ENCODE data around the gene ASCL5. TPM values are rescaled to one million over a fixed set of nuclear protein-coding genes. Genes with fewer than 3 reads are reported as not detected.
A peak's percentile ranks its signal among the peaks of the same experiment; 100 is the strongest.

Gene ASCL5
- total RNA-seq, 3 donors from 2014 or later = not detected

DNA sequence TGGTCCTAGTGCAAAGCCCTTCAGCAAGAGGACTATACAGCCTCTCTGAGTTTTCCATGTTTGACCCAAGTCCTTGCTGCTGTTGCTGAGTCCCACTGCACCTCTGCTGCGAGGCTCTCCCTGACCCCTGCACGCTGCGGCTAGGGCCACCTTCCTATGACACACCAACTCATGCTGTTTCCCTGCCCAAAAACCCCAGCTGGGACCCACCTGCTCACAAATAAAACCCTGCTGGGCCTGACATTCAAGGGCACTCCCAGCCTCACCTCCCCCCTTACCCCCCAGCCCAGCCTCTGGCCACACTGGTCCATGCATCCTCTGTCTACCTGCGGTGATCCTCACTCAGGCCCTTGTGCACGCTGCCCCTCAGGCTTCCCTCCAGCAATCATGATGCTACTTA, 12.3 kb upstream of the ASCL5 start:
- intact Hi-C loops (cut with DNase I; ENCODE audit: low total_unique reads) = no loop called here
- Histone ChIP-seq H3K4me1 (no peaks in the 10 kb centered on the region), H3K27ac (peak overlapping the region in 1 of 2 donors; percentile 9), H3K36me3 (peaks cover 4% of the 10 kb centered on the region), H3K9me3 (no peaks in the 10 kb centered on the region), H3K4me3 (no peak overlapping the region), H3K27me3 (no peaks in the 10 kb centered on the region)
- peak in 1 of 2 donors; percentile 49 for DNase-seq (ENCODE audit: low spot score in 2 of 2)
- TF ChIP-seq, protein P1, sequence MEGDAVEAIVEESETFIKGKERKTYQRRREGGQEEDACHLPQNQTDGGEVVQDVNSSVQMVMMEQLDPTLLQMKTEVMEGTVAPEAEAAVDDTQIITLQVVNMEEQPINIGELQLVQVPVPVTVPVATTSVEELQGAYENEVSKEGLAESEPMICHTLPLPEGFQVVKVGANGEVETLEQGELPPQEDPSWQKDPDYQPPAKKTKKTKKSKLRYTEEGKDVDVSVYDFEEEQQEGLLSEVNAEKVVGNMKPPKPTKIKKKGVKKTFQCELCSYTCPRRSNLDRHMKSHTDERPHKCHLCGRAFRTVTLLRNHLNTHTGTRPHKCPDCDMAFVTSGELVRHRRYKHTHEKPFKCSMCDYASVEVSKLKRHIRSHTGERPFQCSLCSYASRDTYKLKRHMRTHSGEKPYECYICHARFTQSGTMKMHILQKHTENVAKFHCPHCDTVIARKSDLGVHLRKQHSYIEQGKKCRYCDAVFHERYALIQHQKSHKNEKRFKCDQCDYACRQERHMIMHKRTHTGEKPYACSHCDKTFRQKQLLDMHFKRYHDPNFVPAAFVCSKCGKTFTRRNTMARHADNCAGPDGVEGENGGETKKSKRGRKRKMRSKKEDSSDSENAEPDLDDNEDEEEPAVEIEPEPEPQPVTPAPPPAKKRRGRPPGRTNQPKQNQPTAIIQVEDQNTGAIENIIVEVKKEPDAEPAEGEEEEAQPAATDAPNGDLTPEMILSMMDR (IDR thresholded peaks at IDR 0.05) = no peak
- TF ChIP-seq POLR2AphosphoS5 (IDR thresholded peaks at IDR 0.05) = no peak
- TF ChIP-seq POLR2A (IDR thresholded peaks at IDR 0.05) = no peak

DNA sequence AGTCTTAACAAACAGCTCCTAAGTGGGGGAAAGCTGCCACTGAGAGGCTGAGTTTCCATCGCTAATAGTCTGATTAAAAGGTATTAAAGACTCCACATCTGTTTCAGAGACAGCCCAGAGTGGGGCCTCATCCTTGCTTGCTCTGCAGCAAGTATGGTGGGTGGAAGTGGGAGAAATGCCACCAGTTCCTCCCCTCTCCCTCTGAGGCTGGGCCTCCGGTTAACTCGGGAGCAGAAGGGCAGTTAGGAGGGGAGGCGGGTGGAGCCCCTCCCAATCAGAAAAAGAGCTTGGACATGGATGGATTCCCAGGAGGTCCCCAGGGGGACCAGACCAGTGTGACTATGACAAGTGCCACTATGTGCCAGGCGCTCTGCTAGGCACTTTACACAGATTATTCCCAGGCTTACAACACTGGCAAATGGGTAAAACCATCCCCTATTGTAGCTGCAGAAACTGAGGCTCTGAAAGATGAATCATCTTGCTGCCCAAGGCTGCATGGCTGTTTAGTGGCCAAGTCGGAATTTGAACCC, 11.4 kb upstream of the ASCL5 start:
- H3K36me3 ChIP-seq = peaks cover under 1% of the 10 kb centered on the region
- intact Hi-C loops (cut with DNase I; ENCODE audit: low total_unique reads) = no loop called here
- no peak for TF ChIP-seq POLR2AphosphoS5 (IDR thresholded peaks at IDR 0.05)
- no peak for TF ChIP-seq POLR2A (IDR thresholded peaks at IDR 0.05)
- TF ChIP-seq, protein P1 (IDR thresholded peaks at IDR 0.05) = no peak

DNA sequence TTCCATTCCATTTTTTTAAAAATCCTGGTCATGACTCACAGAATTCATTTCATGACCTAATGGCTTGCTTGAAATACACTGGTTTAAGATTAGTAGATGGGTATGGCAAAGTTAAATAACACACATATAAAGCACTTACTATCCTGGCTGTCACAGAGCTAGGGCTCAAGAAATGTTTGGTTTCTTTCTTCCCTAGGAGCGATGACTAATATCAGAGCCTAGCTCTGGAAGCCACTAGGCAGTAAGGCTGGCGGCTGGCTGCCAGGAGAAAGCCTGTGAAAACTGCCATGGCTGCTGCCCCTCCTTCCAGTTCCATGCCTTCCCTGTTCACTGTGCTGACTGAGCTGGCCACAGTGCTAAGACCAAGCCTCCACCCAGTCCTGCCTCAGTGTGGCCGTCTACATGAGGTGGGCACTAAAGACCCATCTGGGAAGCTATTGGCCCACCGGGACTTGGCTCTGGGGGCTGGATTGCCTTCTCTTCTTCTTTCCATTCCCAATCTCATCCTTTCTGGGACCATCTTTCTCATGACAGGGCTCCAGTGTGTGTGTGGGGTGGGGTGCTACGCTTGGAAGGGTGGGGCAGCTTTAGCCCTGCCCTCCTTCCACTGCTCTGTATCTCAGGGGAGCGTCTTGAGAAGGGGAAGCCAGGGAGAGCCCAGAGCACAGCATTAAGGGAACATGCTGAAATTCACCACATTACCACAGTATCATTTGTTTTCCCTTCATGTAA, 10.8 kb upstream of the ASCL5 start:
- Histone ChIP-seq H3K4me1 (no peaks in the 10 kb centered on the region), H3K4me3 (no peak overlapping the region), H3K27me3 (no peaks in the 10 kb centered on the region), H3K27ac (peak overlapping the region; percentile 45 to 49), H3K9me3 (no peaks in the 10 kb centered on the region), H3K36me3 (no peaks in the 10 kb centered on the region)
- intact Hi-C loops (cut with DNase I; ENCODE audit: low total_unique reads) = no loop called here
- TF ChIP-seq, protein P1 (IDR thresholded peaks at IDR 0.05) = no peak
- no peak for TF ChIP-seq POLR2A (IDR thresholded peaks at IDR 0.05)
- no peak for TF ChIP-seq POLR2AphosphoS5 (IDR thresholded peaks at IDR 0.05)
- DNase-seq (ENCODE audit: low spot score in 2 of 2) = no peak

More for the DNA sequence above, 11.4 kb upstream of the ASCL5 start:
- Histone ChIP-seq H3K4me3 (no peak overlapping the region), H3K27ac (peak overlapping the region; percentile 45 to 49), H3K27me3 (no peaks in the 10 kb centered on the region), H3K9me3 (no peaks in the 10 kb centered on the region), H3K4me1 (no peaks in the 10 kb centered on the region)
- DNase-seq (ENCODE audit: low spot score in 2 of 2) = no peak

DNA sequence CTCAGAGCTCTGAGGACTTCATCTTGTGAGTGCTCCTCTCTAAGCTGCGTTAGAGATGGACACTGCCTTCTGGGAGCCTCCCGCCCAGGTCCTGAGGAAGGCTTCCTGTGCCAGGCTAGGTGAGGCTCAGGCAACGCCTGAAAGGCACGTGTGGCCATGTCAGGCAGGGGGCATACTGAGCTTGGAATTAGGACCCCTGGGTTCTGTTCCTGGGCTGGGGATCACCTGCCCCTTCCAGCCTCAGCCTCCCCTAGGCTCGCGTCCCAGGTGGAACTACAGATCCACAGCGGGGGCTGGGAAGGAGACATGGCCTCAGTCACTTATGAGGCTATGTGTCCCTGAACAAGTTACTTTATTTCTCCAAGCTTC, 10.0 kb upstream of the ASCL5 start:
- no peak for DNase-seq (ENCODE audit: low spot score in 2 of 2)
- Histone ChIP-seq H3K27me3 (no peaks in the 10 kb centered on the region), H3K27ac (peak overlapping the region; percentile 0 to 25), H3K9me3 (no peaks in the 10 kb centered on the region), H3K4me3 (no peak overlapping the region), H3K4me1 (no peaks in the 10 kb centered on the region), H3K36me3 (no peaks in the 10 kb centered on the region)
- TF ChIP-seq POLR2A (IDR thresholded peaks at IDR 0.05) = no peak
- TF ChIP-seq, protein P1 (IDR thresholded peaks at IDR 0.05) = no peak
- TF ChIP-seq POLR2AphosphoS5 (IDR thresholded peaks at IDR 0.05) = no peak
- intact Hi-C loops (cut with DNase I; ENCODE audit: low total_unique reads) = no loop called here

DNA sequence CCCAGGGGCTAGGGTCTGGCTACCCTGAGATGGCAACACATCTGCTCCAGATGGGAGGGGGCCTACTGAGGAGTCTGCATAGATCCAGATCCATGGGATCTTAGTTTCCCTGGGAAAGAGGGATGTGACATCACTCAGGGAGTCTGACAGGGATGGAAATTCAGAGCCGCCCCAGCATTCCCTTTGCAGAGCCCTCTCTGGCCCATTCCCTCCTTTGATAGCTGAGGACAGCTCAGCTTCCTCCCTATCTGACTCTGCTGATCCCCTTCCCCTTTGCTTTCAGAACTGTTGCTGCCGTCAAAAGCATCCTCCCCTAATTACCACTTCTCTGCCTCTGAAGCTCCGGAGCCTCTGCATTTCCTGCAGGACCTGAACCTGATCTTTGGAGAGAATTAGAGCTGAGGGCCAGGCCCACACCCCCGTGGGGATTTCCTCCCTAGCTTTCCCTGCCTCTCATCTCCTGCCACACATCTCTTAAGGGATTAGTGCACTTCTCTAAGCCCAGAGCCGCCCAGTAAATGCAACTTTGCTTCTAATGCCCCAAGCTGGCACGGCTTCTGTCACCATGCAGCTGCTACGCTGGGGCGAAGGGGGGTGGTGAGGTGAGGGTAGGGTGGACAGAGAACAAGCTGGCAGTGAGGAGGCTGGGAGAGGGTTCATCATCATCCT, 9.5 kb upstream of the ASCL5 start:
- peak overlapping the region in 1 of 2 donors; percentile 0 for H3K27ac ChIP-seq
- intact Hi-C loops (cut with DNase I; ENCODE audit: low total_unique reads) = no loop called here
- H3K4me3 ChIP-seq = no peak overlapping the region
- H3K4me1 ChIP-seq = no peaks in the 10 kb centered on the region
- no peaks in the 10 kb centered on the region for H3K9me3 ChIP-seq
- DNase-seq (ENCODE audit: low spot score in 2 of 2) = no peak
- H3K36me3 ChIP-seq = no peaks in the 10 kb centered on the region
- TF ChIP-seq, protein P1 (IDR thresholded peaks at IDR 0.05) = no peak
- no peak for TF ChIP-seq POLR2A (IDR thresholded peaks at IDR 0.05)
- no peak for TF ChIP-seq POLR2AphosphoS5 (IDR thresholded peaks at IDR 0.05)
- H3K27me3 ChIP-seq = no peaks in the 10 kb centered on the region

Measured in breast epithelium (tissue), 4 donors.